Nephron (organoid): ENCODE data around the gene GSS.

Experiments used
- H3K27ac Mint-ChIP-seq, 3 experiments: 2 replicates each; pipeline ENCODE4 v1.8.0; 2020; ENCODE audit warnings: mixed read lengths in 3 of 3, mild to moderate bottlenecking in 2 of 3, moderate library complexity in 1 of 3
- H3K27me3 Mint-ChIP-seq: 2 replicates; pipeline ENCODE4 v1.8.0; 2021; ENCODE audit warnings: low read depth, mild to moderate bottlenecking, moderate library complexity, mixed read lengths
- H3K36me3 Mint-ChIP-seq: 2 replicates; pipeline ENCODE4 v1.8.0; 2020; ENCODE audit warnings: low read depth, mixed read lengths
- H3K4me1 Mint-ChIP-seq: 2 replicates; pipeline ENCODE4 v1.8.0; 2020; ENCODE audit warnings: mixed read lengths
- H3K4me3 Mint-ChIP-seq, 3 experiments: 2 replicates each; pipeline ENCODE4 v1.8.0; 2020; ENCODE audit warnings: mild to moderate bottlenecking in 3 of 3, mixed read lengths in 3 of 3, moderate library complexity in 2 of 3
- H3K9me3 Mint-ChIP-seq: 2 replicates; pipeline ENCODE4 v1.8.0; 2020; ENCODE audit warnings: mixed read lengths
- CTCF ChIP-seq, 3 experiments: fragments of 200-600 bp; sonication (generic); IDR thresholded peaks; one replicate each; pipeline ENCODE4 v1.5.0; 2021; ENCODE audit warnings: antibody characterized with exemption in 3 of 3; ENCODE audit not compliant: unreplicated experiment in 3 of 3

Gene GSS

GRCh38 chr20:34896086-34896621 lies 59.5 kb downstream of the GSS start:
- peaks cover 14% of the 10 kb centered on the region for H3K36me3 Mint-ChIP-seq
- no peak for TF ChIP-seq CTCF (IDR thresholded peaks at IDR 0.05; ENCODE audit: unreplicated experiment in 3 of 3)
- no peaks in the 10 kb centered on the region for H3K27me3 Mint-ChIP-seq
- no peak overlapping the region for H3K27ac Mint-ChIP-seq
- H3K4me3 Mint-ChIP-seq = no peak overlapping the region
- H3K9me3 Mint-ChIP-seq = no peaks in the 10 kb centered on the region
- H3K4me1 Mint-ChIP-seq = no peaks in the 10 kb centered on the region

GRCh38 chr20:34895465-34895864 lies 60.1 kb downstream of the GSS start:
- H3K4me1 Mint-ChIP-seq = no peaks in the 10 kb centered on the region
- peaks cover 14% of the 10 kb centered on the region for H3K36me3 Mint-ChIP-seq
- no peak for TF ChIP-seq CTCF (IDR thresholded peaks at IDR 0.05; ENCODE audit: unreplicated experiment in 3 of 3)
- no peak overlapping the region for H3K27ac Mint-ChIP-seq
- H3K27me3 Mint-ChIP-seq = no peaks in the 10 kb centered on the region
- H3K9me3 Mint-ChIP-seq = no peaks in the 10 kb centered on the region
- no peak overlapping the region for H3K4me3 Mint-ChIP-seq

GRCh38 chr20:34894723-34895122 lies 60.9 kb downstream of the GSS start:
- Mint-ChIP-seq H3K4me3 (no peak overlapping the region), H3K27me3 (no peaks in the 10 kb centered on the region), H3K36me3 (peaks cover 12% of the 10 kb centered on the region), H3K9me3 (no peaks in the 10 kb centered on the region), H3K4me1 (no peaks in the 10 kb centered on the region), H3K27ac (no peak overlapping the region)
- TF ChIP-seq CTCF (IDR thresholded peaks at IDR 0.05; ENCODE audit: unreplicated experiment in 3 of 3) = no peak

GRCh38 chr20:34892671-34893070 lies 62.9 kb downstream of the GSS start:
- peaks cover 8% of the 10 kb centered on the region for H3K36me3 Mint-ChIP-seq
- no peaks in the 10 kb centered on the region for H3K27me3 Mint-ChIP-seq
- no peaks in the 10 kb centered on the region for H3K9me3 Mint-ChIP-seq
- TF ChIP-seq CTCF (IDR thresholded peaks at IDR 0.05; ENCODE audit: unreplicated experiment in 3 of 3) = no peak
- H3K27ac Mint-ChIP-seq = no peak overlapping the region
- H3K4me3 Mint-ChIP-seq = no peak overlapping the region
- no peaks in the 10 kb centered on the region for H3K4me1 Mint-ChIP-seq

GRCh38 chr20:34891166-34892062 lies 64.2 kb downstream of the GSS start:
- peaks cover 5% of the 10 kb centered on the region for H3K36me3 Mint-ChIP-seq
- no peaks in the 10 kb centered on the region for H3K4me1 Mint-ChIP-seq
- TF ChIP-seq CTCF (IDR thresholded peaks at IDR 0.05; ENCODE audit: unreplicated experiment in 3 of 3) = no peak
- H3K9me3 Mint-ChIP-seq = no peaks in the 10 kb centered on the region
- H3K27ac Mint-ChIP-seq = no peak overlapping the region
- H3K27me3 Mint-ChIP-seq = no peaks in the 10 kb centered on the region
- no peak overlapping the region for H3K4me3 Mint-ChIP-seq

GRCh38 chr20:34888468-34888867 lies 67.1 kb downstream of the GSS start:
- Mint-ChIP-seq H3K9me3 (no peaks in the 10 kb centered on the region), H3K27ac (no peak overlapping the region), H3K4me1 (no peaks in the 10 kb centered on the region), H3K4me3 (no peak overlapping the region), H3K36me3 (peaks cover 8% of the 10 kb centered on the region), H3K27me3 (no peaks in the 10 kb centered on the region)
- TF ChIP-seq CTCF (IDR thresholded peaks at IDR 0.05; ENCODE audit: unreplicated experiment in 3 of 3) = no peak
